Measurements from ENCODE around the gene EEF1AKMT3.
"Not testable (repeated sequence)": the region's sequence is repeated elsewhere in the genome, so short reads cannot be mapped to it uniquely, and the experiment has no call there.

DNA sequence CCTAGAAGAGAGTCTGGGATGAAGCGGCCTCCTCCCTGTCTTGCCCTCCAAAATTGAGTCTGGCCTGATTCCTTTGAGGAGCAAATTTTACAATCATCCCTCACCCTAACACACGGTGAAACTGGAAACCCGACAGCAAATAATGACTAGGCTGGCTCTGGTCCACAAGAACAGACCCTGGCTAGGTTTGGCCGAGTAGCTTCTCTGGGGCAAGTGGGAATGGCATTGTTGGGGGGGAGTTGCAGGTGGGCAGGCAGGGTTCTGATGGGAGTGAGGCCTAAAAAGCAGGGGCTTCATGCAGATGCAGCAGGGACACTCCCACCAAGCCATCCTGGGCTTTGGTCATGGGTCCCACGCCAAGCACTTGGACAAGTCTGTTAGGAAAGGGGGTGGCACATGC lies 48.6 kb downstream of the EEF1AKMT3 start:
- not testable (repeated sequence) for TF ChIP-seq POLR2A, SMC3 (IDR thresholded peaks at IDR 0.05; ENCODE audit: low read depth, low read length)
